SIG-M5 treated with dmso at 0.1 percent for 504 hours (cell line): ENCODE data around the gene FST.

ENCODE experiments used
- DNase-seq: peaks from one replicate; lab custom pipeline; 2025; ENCODE audit not compliant: unreplicated experiment; lab: John Stamatoyannopoulos, UW

FST gene

DNA sequence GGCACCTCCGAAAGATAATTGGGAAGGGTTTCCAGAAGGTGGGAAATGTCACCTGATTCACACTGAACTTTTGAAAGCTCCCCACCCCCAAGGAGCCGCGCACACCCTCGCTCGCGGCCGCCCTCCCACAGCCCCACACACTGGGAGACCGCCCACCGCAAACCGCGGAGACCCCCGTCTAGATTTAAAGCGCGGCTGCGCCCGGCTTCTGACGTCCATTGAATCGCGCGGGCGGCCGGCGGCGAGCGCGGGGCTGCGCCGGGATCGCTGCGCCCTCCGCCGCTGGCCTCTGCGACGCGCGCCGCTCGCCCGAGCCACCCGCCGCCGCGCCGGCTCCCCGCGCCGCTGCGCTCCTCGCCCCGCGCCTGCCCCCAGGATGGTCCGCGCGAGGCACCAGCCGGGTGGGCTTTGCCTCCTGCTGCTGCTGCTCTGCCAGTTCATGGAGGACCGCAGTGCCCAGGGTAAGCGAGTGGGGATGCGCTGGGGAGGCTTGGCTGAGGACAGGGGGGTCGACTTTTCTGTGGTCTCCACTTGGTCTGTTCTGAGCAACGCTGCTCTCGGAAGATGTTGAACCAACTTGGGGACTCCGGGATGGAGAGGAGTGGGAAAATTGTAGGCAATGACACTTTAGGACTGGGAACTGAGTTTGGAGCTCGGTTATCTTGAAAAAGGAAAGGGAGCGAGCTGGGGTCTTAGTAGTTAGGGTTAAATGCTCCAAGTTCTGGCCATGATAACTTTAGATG, at the start of gene FST:
Gene FST, plus strand, starts transcription at position 214 of the 743 bp plus-strand sequence. Its CDS starts 163 bp downstream, at position 377.
- no peak for DNase-seq

- no peak for DNase-seq
Observed at GRCh38 chr5:53431665-53432064, 48.8 kb upstream of the FST start.

GRCh38 chr5:53433026-53433425, 47.4 kb upstream of the FST start:
- no peak for DNase-seq

DNA sequence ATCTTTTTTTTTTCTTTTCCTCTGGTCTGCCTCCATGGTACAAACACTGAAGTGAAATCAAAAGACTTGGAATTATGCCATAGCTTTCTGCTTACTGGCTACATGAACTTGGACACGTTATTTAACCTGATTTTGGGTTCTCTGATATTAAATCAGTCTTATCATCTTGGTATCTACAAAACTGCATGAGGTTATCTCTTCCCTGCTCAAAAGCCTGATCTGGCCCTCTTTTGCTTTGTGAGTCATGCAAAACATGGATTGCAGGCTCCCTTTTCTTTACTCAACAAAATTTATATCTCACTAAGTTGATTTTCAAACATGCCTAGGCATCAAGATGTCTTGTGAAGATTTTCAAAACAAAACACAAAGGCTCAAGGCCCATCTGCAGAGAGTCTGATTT, 45.9 kb upstream of the FST start:
- no peak for DNase-seq

DNA sequence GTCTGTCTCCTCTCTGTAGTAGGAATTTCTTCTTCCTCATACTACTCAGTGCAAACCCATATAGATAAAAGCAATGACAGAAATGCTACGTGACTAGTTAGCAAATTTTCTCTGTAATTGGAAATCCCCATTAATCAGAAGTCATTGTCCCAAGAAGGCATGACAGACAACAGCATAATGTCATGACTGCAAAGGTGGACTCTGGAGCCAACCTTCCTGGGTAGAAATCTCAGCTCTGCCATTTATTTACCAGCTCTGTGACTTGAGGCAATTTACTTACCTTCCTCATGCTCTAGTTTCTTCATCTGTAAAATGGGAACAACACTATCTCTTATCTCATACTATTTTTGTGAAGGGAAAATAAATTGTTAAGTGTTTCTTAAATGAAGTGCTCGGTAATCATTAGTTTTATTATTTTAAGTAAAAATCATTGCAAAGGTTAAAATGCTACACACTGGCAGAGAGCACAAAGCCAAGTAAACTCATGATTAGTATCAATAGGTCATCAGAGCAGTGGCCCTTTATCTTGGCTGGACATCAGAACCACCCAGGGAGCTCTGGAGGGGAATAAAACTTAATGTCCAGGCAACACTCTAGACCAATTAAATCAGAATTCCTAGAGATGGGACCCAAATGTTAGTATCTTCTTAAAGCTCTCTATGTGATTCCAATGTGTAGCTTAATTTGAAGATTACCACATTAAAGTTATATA, 43.8 kb upstream of the FST start:
- DNase-seq: no peak

GRCh38 chr5:53438079-53438478, 42.4 kb upstream of the FST start:
- no peak for DNase-seq

DNA sequence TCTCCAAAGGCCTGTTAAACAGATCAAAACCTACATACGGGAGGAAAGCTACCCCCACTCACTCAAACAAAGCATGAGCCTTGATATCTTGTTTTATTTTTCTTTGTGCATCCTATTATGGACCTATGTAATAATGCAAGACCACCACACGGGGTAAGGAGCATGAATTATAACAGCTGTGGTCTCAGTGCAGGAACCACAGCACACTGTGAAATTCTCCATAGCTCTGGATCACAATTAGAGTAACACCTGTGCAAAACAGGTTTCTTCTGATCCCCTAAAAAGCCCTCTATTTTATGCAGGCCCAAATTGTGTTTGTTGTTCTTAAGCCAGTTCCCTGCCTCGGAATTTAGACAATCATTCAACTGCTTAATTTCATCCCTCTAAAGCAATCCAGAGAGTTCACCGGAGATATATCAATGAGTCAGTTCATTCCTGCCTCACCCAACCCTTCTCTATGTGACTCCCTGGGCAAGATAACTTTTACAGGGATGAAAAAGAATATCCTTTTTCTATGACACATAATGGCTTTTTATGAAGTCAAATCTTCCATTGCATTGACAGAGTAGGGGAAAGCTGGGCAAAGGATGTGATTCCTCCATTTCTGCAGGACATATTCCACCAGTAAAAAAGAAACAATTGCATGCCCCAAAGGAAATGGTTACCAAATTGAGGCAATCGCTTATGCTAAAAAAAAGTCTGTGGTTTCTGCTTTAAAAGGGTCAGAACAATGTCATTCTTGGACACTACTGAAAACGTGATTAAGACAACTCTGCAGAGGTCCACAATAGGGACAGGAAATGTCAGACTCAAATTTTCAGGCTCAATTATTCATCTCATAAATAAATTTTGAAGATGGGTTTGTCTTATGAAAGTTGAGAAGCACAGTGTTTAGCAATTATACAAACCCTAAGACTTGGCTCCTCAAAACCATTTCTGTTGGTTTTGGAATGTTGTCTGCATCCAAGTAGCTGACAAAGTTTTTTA, 41.6 kb upstream of the FST start:
- peak; percentile 43 for DNase-seq

DNA sequence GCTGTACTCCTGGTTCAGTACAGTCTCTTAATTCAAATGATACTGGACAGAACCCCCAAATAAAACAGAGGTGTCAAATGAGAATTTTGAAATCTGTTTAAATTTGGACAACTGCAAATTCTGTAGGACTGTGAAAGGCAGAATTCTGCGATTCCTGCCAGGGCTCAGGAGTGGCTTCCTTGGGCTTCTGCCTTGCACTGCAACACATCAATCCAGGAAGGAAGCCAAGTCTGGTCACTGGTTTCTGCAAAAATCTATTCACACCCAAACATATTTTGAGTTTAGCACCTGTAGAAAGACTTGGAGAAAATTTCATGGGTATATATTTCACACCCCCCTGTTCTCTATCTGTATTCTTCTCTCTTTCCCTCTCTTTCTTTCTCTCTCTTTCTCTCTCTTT, 37.5 kb upstream of the FST start:
- no peak for DNase-seq

DNA sequence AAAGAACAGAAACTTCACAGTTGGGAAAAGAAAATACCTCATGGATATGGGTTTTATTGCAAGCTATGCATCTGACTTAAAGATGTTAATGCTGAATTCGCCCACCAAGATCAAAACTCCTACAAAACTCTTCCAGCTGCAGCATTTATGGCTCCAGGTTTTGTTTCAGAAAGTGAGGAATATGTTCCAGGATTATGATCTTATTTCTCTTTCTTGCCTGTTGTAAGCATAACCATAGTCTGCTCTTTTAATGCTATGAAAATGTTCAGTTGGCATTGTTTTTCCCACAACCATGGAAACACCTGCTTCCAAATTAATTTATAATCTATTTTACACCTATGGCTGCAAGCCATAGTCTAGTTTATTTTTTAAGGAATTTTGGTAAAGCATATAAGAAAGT, 34.9 kb upstream of the FST start:
- no peak for DNase-seq

GRCh38 chr5:53446908-53447307, 33.5 kb upstream of the FST start:
- no peak for DNase-seq

- DNase-seq: no peak
Observed at GRCh38 chr5:53448851-53449250, 31.6 kb upstream of the FST start.

DNA sequence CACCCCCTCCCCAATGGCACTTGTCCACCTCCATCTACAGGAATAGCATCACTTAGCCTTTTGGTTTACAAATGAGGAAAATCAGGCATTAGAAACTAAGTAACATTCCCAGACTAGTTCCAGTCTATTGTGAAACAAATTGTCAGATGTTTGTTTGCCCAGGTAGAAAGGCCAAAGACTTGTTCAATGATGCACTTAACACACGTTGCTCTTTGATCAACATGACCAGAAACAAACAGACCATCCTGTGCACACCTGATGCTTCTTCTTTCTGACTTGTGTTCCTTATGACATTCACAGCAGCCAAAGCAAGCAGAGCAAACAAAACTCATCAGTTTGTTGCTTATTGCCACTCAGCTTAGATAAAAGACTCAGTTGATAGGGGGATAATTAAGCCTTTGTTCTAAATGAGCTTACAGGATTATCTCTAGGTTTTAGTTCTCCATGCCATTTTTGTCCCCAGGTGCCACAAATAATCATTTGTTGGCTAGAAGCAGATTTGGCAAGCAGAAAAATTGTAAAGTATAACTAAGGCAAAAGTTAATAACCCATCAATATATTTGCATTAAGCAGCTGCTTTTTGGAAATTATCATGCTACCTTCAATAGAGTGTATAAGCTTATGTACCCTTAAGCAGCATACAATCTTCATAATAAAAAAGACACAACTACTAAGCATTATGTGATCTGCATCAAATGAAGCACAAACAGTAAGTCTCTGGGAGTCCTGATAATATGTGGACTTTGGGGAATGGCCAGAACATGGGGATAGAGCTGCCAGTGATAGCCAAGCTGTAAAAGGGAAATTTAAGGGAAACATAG, 26.3 kb upstream of the FST start:
- no peak for DNase-seq

DNA sequence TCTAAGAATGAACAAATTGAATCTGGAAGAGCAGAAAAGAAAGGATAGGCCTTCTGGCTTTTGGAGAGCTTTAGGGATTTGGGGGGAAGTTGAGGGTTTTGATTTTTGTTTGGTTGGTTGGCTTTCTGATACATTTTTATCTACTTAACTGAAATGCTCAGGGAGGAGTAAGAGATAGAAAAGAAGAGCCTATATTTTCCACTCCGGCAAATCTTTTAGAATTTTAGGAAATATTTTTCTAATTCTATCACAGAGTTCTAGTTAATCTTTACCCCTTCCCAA, 25.8 kb upstream of the FST start:
- no peak for DNase-seq

DNA sequence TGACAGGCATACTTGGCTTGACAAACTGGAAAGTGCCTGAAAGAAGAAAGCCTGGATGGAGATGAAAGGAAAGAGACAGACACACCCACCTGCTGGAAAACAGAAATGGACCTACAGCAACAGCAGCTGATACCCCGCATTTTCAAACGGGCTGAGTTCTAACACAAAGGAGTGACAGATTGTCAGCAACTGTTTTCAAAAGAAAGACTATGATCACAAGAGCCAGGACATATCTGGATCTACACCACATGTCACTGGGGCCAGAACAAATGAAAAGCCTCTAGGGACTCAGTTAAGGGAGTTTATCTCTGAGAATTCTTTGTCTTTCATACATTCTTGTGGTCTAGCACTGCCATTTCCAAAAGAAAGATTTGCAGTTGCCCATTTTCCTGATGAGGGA, 24.1 kb upstream of the FST start:
- DNase-seq: no peak

GRCh38 chr5:53463909-53464621, 16.4 kb upstream of the FST start:
- DNase-seq: no peak

DNA sequence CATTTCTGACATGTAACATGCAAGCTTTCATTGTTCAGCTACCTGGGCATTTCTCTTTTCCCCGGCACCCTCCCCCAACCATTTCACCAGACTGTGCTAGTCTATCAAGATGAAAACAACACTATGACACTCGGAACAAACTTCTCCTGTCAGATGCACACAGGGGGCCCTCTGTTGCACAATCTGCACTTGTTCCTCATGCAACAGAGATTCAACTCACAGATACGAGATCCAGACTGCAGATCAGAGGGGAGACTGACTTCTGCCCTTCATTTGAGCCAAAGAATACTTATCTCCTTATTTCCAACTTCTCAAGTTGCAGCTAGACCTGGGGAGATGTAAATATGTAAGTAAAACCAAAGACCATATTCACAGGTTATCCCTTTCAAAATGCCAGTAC, 15.7 kb upstream of the FST start:
- peak; percentile 76 for DNase-seq

DNA sequence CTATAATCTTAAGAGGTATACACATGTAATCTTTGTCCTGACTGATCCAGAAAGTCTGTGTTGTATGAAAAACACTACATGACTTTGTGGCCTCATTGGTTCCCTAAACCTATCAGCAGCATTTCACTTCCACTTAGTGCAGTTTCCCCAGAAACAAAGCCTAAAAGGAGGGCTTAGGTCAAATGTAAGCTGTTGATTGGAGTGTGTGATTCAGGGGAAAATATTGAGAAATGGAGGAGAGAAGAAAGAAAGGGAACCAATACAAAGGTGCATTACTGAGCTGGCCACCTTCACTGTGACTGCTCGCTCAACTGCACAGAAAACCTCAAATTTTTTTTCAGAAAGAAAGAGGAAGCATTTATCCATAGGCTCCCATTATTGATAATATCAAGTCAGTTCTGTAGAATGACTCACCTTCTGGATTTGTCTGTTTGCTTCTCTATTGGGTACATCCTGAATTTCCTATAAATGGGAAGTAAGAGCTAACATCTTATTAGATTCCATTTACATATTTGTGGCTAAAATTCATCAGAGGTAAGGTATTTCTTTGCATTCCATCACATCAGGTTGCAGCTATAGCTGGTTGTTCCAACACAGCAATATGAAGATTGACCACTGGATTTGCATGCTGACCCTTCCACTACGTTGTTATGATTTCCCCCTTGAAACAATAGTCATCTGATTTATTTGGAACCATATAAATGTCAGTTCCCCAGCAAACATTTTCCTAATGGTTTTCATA, 10.3 kb upstream of the FST start:
- DNase-seq: peak; percentile 67

DNA sequence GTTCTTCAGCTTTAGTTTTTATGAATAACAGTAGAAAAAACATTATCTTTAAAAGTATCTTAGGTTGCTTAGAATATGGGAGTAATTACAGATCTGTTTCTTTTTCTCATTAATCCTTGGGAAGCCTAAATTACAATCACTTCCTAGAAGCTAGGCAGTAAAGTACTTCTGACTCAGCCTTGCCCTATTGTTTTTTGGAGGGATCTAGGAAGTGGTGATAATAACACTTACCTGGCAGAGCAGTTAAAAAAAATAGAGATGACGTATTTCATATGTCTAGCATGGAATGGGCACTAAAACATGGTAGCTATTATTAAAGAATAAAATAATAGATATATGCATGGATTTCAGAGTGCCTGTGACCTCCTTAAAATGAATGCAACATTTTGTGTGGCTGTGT, 8.2 kb upstream of the FST start:
- no peak for DNase-seq

- DNase-seq: no peak
Observed at GRCh38 chr5:53472720-53473510, 7.5 kb upstream of the FST start.
